SK-N-SH (cell line): ENCODE results near the gene TRHDE. TPM values are rescaled to one million over a fixed set of nuclear protein-coding genes. Genes with fewer than 3 reads are reported as not detected.

Experiments
- CTCF ChIA-PET: fragments of 300-600, 350-600 bp; formaldehyde crosslinking; extraction: SDS; loops from one replicate; lab custom pipeline; 2021; lab: Yijun Ruan, JAX
- POLR2A ChIA-PET: fragments of 350-600 bp; sonication (Branson Sonifier 250); formaldehyde crosslinking; extraction: SDS; loops from one replicate; lab custom pipeline; 2020; ENCODE audit warnings: antibody characterized with exemption, inconsistent platforms; lab: Yijun Ruan, JAX
- DNase-seq: peaks from one replicate; pipeline ENCODE4 v3.0.0; 2012
- H2AFZ ChIP-seq: fragments of 200-600 bp; sonication (generic); 2 replicates; pipeline ENCODE4 v1.8.1; 2016; ENCODE audit warnings: antibody characterized with exemption, mild to moderate bottlenecking, low read depth
- H3F3A ChIP-seq: fragments of 200-600 bp; sonication (generic); replicated peaks from 2 replicates; pipeline ENCODE3; 2016; ENCODE audit warnings: antibody characterized with exemption, mild to moderate bottlenecking; ENCODE audit not compliant: insufficient read depth
- H3K27ac ChIP-seq, 2 experiments: fragments of 200-500 bp in 1 of 2; fragments of 200-600 bp in 1 of 2; sonication (Bioruptor generic) in 1 of 2; sonication (generic), shearing (Covaris generic) in 1 of 2; 2 replicates each; pipeline versions ENCODE4 v1.5.1 to v1.6.1; 2014 to 2016; ENCODE audit warnings: low read depth in 2 of 2, inconsistent platforms in 1 of 2, low read length in 1 of 2, mild to moderate bottlenecking in 1 of 2, mixed read lengths in 1 of 2
- H3K27me3 ChIP-seq: fragments of 200-600 bp; sonication (generic), shearing (Covaris generic); 2 replicates; pipeline ENCODE4 v1.6.1; 2016; ENCODE audit warnings: mixed run types; ENCODE audit not compliant: insufficient read depth
- H3K36me3 ChIP-seq, 2 experiments: fragments of 200-500 bp in 1 of 2; fragments of 200-600 bp in 1 of 2; sonication (Bioruptor generic) in 1 of 2; sonication (generic) in 1 of 2; replicated peaks in 1 of 2; 2 replicates each; pipeline versions ENCODE3 to v1.5.1; 2014 to 2016; ENCODE audit warnings: low read length in 1 of 2, mild to moderate bottlenecking in 1 of 2; ENCODE audit not compliant: insufficient read depth in 2 of 2, control insufficient read depth in 1 of 2
- H3K4me1 ChIP-seq, 2 experiments: fragments of 200-500 bp in 1 of 2; fragments of 200-600 bp in 1 of 2; sonication (Bioruptor generic) in 1 of 2; sonication (generic), shearing (Covaris generic) in 1 of 2; 2 replicates each; pipeline versions ENCODE4 v1.5.1 to v1.6.1; 2014 to 2016; ENCODE audit warnings: low read depth in 1 of 2, low read length in 1 of 2, mixed run types in 1 of 2; ENCODE audit not compliant: insufficient read depth in 2 of 2, control insufficient read depth in 1 of 2
- H3K4me2 ChIP-seq: fragments of 200-600 bp; sonication (generic), shearing (Covaris generic); 2 replicates; pipeline ENCODE4 v1.6.1; 2017; ENCODE audit warnings: mixed run types
- H3K4me3 ChIP-seq, 2 experiments: fragments of 200-500 bp in 1 of 2; fragments of 200-600 bp in 1 of 2; sonication (Bioruptor generic) in 1 of 2; sonication (generic), shearing (Covaris generic) in 1 of 2; 2 replicates each; pipeline versions ENCODE4 v1.5.1 to v1.8.1; 2014 to 2016; ENCODE audit warnings: low read depth in 2 of 2, inconsistent platforms in 1 of 2, low read length in 1 of 2, mild to moderate bottlenecking in 1 of 2, mixed read lengths in 1 of 2, moderate library complexity in 1 of 2
- H3K79me2 ChIP-seq: fragments of 200-600 bp; sonication (generic); 2 replicates; pipeline ENCODE4 v1.8.1; 2017; ENCODE audit warnings: mild to moderate bottlenecking; ENCODE audit not compliant: insufficient read depth
- H3K9ac ChIP-seq: fragments of 200-600 bp; sonication (generic); 2 replicates; pipeline ENCODE4 v1.6.1; 2017; ENCODE audit warnings: mixed run types
- H3K9me2 ChIP-seq: fragments of 200-600 bp; sonication (generic); 2 replicates; pipeline ENCODE4 v1.6.1; 2017; ENCODE audit warnings: mixed run types
- H3K9me3 ChIP-seq: fragments of 200-600 bp; sonication (generic); 2 replicates; pipeline ENCODE4 v1.6.1; 2017; ENCODE audit warnings: mixed run types, mild to moderate bottlenecking, moderate library complexity
- H4K20me1 ChIP-seq: fragments of 200-600 bp; sonication (generic); 2 replicates; pipeline ENCODE4 v1.6.1; 2017; ENCODE audit warnings: mild to moderate bottlenecking, mixed run types; ENCODE audit not compliant: insufficient read depth
- ELF1 ChIP-seq: IDR thresholded peaks from 2 replicates; pipeline ENCODE4 v1.4.0; 2012
- EZH2phosphoT487 ChIP-seq: fragments of 200-600 bp; sonication (generic); IDR thresholded peaks from 2 replicates; pipeline ENCODE4 v1.6.1; 2017; ENCODE audit warnings: low read depth, mixed run types, mild to moderate bottlenecking, antibody characterized with exemption, moderate library complexity, borderline replicate concordance
- FOSL2 ChIP-seq: IDR thresholded peaks from 2 replicates; pipeline ENCODE4 v1.4.0; 2012; ENCODE audit warnings: low read depth, mild to moderate bottlenecking, moderate library complexity, borderline replicate concordance
- FOXJ3 ChIP-seq: sonication (generic); formaldehyde crosslinking; IDR thresholded peaks from 2 replicates; pipeline ENCODE4 v1.5.1; 2020; ENCODE audit warnings: mild to moderate bottlenecking, missing genetic modification reagents
- GATA2 ChIP-seq: sonication (generic); formaldehyde crosslinking; IDR thresholded peaks from 2 replicates; pipeline ENCODE4 v1.5.0; 2020; ENCODE audit warnings: mild to moderate bottlenecking, missing genetic modification reagents
- JUND ChIP-seq: IDR thresholded peaks from 2 replicates; pipeline ENCODE4 v1.4.0; 2012
- MAX ChIP-seq: IDR thresholded peaks from 2 replicates; pipeline ENCODE4 v1.4.0; 2012; ENCODE audit warnings: low read depth
- NFIC ChIP-seq: IDR thresholded peaks from 2 replicates; pipeline ENCODE4 v1.4.0; 2012; ENCODE audit warnings: borderline replicate concordance
- PBX3 ChIP-seq: IDR thresholded peaks from 2 replicates; pipeline ENCODE4; 2012
- RCOR1 ChIP-seq: fragments of 150-350 bp; IDR thresholded peaks from 2 replicates; pipeline ENCODE4 v1.6.1; 2017; ENCODE audit warnings: antibody characterized with exemption, low read length
- RFX5 ChIP-seq: IDR thresholded peaks from 2 replicates; pipeline ENCODE4 v1.6.1; 2012; ENCODE audit warnings: mild to moderate bottlenecking, improper control_type of control experiment, low read length
- RXRA ChIP-seq: IDR thresholded peaks from 2 replicates; pipeline ENCODE4 v1.4.0; 2012; ENCODE audit warnings: low read depth, mild to moderate bottlenecking, borderline replicate concordance
- SIN3A ChIP-seq: IDR thresholded peaks from 2 replicates; pipeline ENCODE4 v1.6.1; 2012; ENCODE audit warnings: low read depth, mild to moderate bottlenecking, low read length, moderate library complexity, borderline replicate concordance
- SMC3 ChIP-seq: IDR thresholded peaks from 2 replicates; pipeline ENCODE4 v1.6.1; 2012; ENCODE audit warnings: low read depth, low read length, improper control_type of control experiment
- TAF1 ChIP-seq: IDR thresholded peaks from 2 replicates; pipeline ENCODE4 v1.6.1; 2012; ENCODE audit warnings: low read depth, mild to moderate bottlenecking, low read length, moderate library complexity, borderline replicate concordance
- TCF12 ChIP-seq: IDR thresholded peaks from 2 replicates; pipeline ENCODE4 v1.4.0; 2012
- TEAD4 ChIP-seq: IDR thresholded peaks from 2 replicates; pipeline ENCODE4 v1.4.0; 2012; ENCODE audit warnings: mild to moderate bottlenecking, borderline replicate concordance; ENCODE audit not compliant: insufficient read depth
- USF2 ChIP-seq: fragments of 150-350 bp; IDR thresholded peaks from 2 replicates; pipeline ENCODE4 v1.6.1; 2017; ENCODE audit warnings: antibody characterized with exemption, low read length, low read depth, borderline replicate concordance
- YY1 ChIP-seq: IDR thresholded peaks from 2 replicates; pipeline ENCODE4 v1.4.0; 2012; ENCODE audit warnings: low read depth, mild to moderate bottlenecking
- WGBS: methylation state at CpG from one replicate; pipeline ENCODE4 v1.1.6; 2017; ENCODE audit warnings: low lambda C conversion rate; 5-methylcytosine and 5-hydroxymethylcytosine counted together
- polyA plus RNA-seq, 3 experiments: library from polyadenylated mRNA; depleted of rRNA; stranded (reverse); fragments of >200 nt; gene quantifications; 2 replicates each; pipeline ENCODE4 v1.2.3, GENCODE V29; 2012

The TRHDE gene
- polyA plus RNA-seq, 1 of the 3 experiments (the other 2 are of a cell fraction): 0.46 TPM

GRCh38 chr12:72586456-72586855 lies 314.3 kb downstream of the TRHDE start:
- TF ChIP-seq EZH2phosphoT487 (no peak), TAF1 (no peak), RXRA (no peak), JUND (no peak), TEAD4 (no peak), YY1 (no peak), NFIC (no peak), GATA2 (CRISPR knock-in tag) (no peak), RCOR1 (no peak), RFX5 (no peak), PBX3 (no peak), TCF12 (no peak)
- no peaks in the 10 kb centered on the region for H3K36me3 ChIP-seq
- H3K4me1 ChIP-seq: no peaks in the 10 kb centered on the region; a peak in 1 of 4 replicates
- no peak overlapping the region for H2AFZ ChIP-seq
- no peak overlapping the region for H3K4me2 ChIP-seq
- H3K4me3 ChIP-seq: no peak overlapping the region
- H3K9ac ChIP-seq: no peak overlapping the region
- CTCF ChIA-PET: interaction anchor here (0.8 kb wide), 1 partner anchor 49 kb away, joined by 3 read pairs; no protein-coding TSS in a partner anchor
- 36% methylated on average over 3 of the region's 3 CpGs for WGBS
- DNase-seq: no peak
- H3K27ac ChIP-seq: no peak overlapping the region
- H4K20me1 ChIP-seq: no peaks in the 10 kb centered on the region
- no peaks in the 10 kb centered on the region for H3K9me3 ChIP-seq
- POLR2A ChIA-PET: no interaction called here
- H3K9me2 ChIP-seq: no peaks in the 10 kb centered on the region
- no peaks in the 10 kb centered on the region for H3F3A ChIP-seq
- no peaks in the 10 kb centered on the region for H3K79me2 ChIP-seq
- H3K27me3 ChIP-seq: no peaks in the 10 kb centered on the region

DNA sequence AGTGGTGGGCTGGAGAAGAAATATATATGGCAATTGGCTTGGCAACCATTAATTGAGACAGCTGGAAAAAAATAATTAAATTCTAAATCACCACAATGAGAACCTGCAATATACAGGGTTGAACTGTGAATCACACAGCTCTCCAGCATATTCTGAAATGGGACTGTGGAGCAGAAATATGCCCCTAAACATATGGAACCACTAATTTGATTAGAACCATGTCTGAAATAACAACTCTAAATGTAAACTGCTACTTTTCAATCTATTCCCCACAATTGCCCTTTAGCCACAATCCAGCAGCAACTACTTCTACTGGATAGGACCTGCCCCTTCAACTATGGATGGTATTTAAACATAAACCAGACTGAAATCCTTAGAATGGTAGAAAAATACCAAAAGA lies 330.4 kb downstream of the TRHDE start:
- Histone ChIP-seq H3K27me3 (no peaks in the 10 kb centered on the region), H3K36me3 (no peaks in the 10 kb centered on the region), H3K4me1 (no peaks in the 10 kb centered on the region), H3K27ac (no peak overlapping the region), H3K79me2 (no peaks in the 10 kb centered on the region), H3F3A (no peaks in the 10 kb centered on the region), H3K4me3 (no peak overlapping the region)
- POLR2A ChIA-PET: no interaction called here
- DNase-seq: no peak
- CTCF ChIA-PET: no interaction called here
- no peak for TF ChIP-seq ELF1
- no peak for TF ChIP-seq USF2
- no peak for TF ChIP-seq SIN3A
- no peak for TF ChIP-seq GATA2 (CRISPR knock-in tag)
- no peak for TF ChIP-seq FOXJ3
- no peak for TF ChIP-seq MAX
- TF ChIP-seq FOSL2: no peak
- TF ChIP-seq SMC3: no peak
- TF ChIP-seq, all 33 proteins: peak for 0
- peaks cover 9% of the 10 kb centered on the region; the same call in 1 of the 2 replicates for H3K9me3 ChIP-seq
- no peak overlapping the region for H3K9ac ChIP-seq
- no peaks in the 10 kb centered on the region for H4K20me1 ChIP-seq
- H3K4me2 ChIP-seq: no peak overlapping the region
- H3K9me2 ChIP-seq: no peaks in the 10 kb centered on the region; the same call in 1 of the 2 replicates
- H2AFZ ChIP-seq: no peak overlapping the region
